ENCODE results near the gene CCDC12. TPM values are rescaled to one million over a fixed set of nuclear protein-coding genes. Genes with fewer than 3 reads are reported as not detected.

Gene CCDC12
- total RNA-seq, 1 donor from 2014 or later, result 37.4 TPM

- TF ChIP-seq CTCF (IDR thresholded peaks at IDR 0.05), result no peak
- Mint-ChIP-seq H3K27ac (ENCODE audit: unreplicated experiment) (no peak overlapping the region), H3K4me1 (ENCODE audit: unreplicated experiment) (peaks cover 10% of the 10 kb centered on the region), H3K9me3 (ENCODE audit: unreplicated experiment) (no peaks in the 10 kb centered on the region), H3K36me3 (ENCODE audit: unreplicated experiment) (no peaks in the 10 kb centered on the region), H3K27me3 (ENCODE audit: unreplicated experiment) (no peaks in the 10 kb centered on the region), H3K4me3 (ENCODE audit: unreplicated experiment) (no peak overlapping the region)
- no peak for DNase-seq (ENCODE audit: extremely low spot score, unreplicated experiment)
Observed at GRCh38 chr3:47007482-47008233, 31.1 kb upstream of the CCDC12 start.

GRCh38 chr3:47007001-47007400, 30.5 kb upstream of the CCDC12 start:
- TF ChIP-seq CTCF (IDR thresholded peaks at IDR 0.05), result no peak
- peaks cover 10% of the 10 kb centered on the region for H3K4me1 Mint-ChIP-seq (ENCODE audit: unreplicated experiment)
- no peak overlapping the region for H3K27ac Mint-ChIP-seq (ENCODE audit: unreplicated experiment)
- no peak overlapping the region for H3K4me3 Mint-ChIP-seq (ENCODE audit: unreplicated experiment)
- no peaks in the 10 kb centered on the region for H3K9me3 Mint-ChIP-seq (ENCODE audit: unreplicated experiment)
- no peaks in the 10 kb centered on the region for H3K27me3 Mint-ChIP-seq (ENCODE audit: unreplicated experiment)
- H3K36me3 Mint-ChIP-seq (ENCODE audit: unreplicated experiment), result no peaks in the 10 kb centered on the region
- DNase-seq (ENCODE audit: extremely low spot score, unreplicated experiment), result no peak

- no peaks in the 10 kb centered on the region for H3K27me3 Mint-ChIP-seq (ENCODE audit: unreplicated experiment)
- H3K36me3 Mint-ChIP-seq (ENCODE audit: unreplicated experiment), result no peaks in the 10 kb centered on the region
- DNase-seq (ENCODE audit: extremely low spot score, unreplicated experiment), result no peak
- TF ChIP-seq CTCF (IDR thresholded peaks at IDR 0.05), result no peak
- no peak overlapping the region for H3K4me3 Mint-ChIP-seq (ENCODE audit: unreplicated experiment)
- H3K4me1 Mint-ChIP-seq (ENCODE audit: unreplicated experiment), result peaks cover 10% of the 10 kb centered on the region
- H3K27ac Mint-ChIP-seq (ENCODE audit: unreplicated experiment), result no peak overlapping the region
- no peaks in the 10 kb centered on the region for H3K9me3 Mint-ChIP-seq (ENCODE audit: unreplicated experiment)
Observed at GRCh38 chr3:47006145-47006651, 29.7 kb upstream of the CCDC12 start.

GRCh38 chr3:47005212-47006144, 28.9 kb upstream of the CCDC12 start:
- Mint-ChIP-seq H3K4me1 (ENCODE audit: unreplicated experiment) (peaks cover 10% of the 10 kb centered on the region), H3K27ac (ENCODE audit: unreplicated experiment) (no peak overlapping the region), H3K27me3 (ENCODE audit: unreplicated experiment) (no peaks in the 10 kb centered on the region), H3K36me3 (ENCODE audit: unreplicated experiment) (no peaks in the 10 kb centered on the region), H3K4me3 (ENCODE audit: unreplicated experiment) (no peak overlapping the region), H3K9me3 (ENCODE audit: unreplicated experiment) (no peaks in the 10 kb centered on the region)
- DNase-seq (ENCODE audit: extremely low spot score, unreplicated experiment), result no peak
- no peak for TF ChIP-seq CTCF (IDR thresholded peaks at IDR 0.05)

Measured in osteocyte (in vitro differentiated cells).